ENCODE measurements around the gene STT3B.

- TF ChIP-seq EZH2 (IDR thresholded peaks at IDR 0.05) (no peak), POLR2AphosphoS5 (IDR thresholded peaks at IDR 0.05; ENCODE audit: borderline replicate concordance, low read depth, low read length) (no peak)
Observed at GRCh38 chr3:31498791-31499190, 33.9 kb upstream of the STT3B start.
